ENCODE measurements around the gene ARL5A.
A peak's percentile ranks its signal among the peaks of the same experiment; 100 is the strongest.

Gene ARL5A

DNA sequence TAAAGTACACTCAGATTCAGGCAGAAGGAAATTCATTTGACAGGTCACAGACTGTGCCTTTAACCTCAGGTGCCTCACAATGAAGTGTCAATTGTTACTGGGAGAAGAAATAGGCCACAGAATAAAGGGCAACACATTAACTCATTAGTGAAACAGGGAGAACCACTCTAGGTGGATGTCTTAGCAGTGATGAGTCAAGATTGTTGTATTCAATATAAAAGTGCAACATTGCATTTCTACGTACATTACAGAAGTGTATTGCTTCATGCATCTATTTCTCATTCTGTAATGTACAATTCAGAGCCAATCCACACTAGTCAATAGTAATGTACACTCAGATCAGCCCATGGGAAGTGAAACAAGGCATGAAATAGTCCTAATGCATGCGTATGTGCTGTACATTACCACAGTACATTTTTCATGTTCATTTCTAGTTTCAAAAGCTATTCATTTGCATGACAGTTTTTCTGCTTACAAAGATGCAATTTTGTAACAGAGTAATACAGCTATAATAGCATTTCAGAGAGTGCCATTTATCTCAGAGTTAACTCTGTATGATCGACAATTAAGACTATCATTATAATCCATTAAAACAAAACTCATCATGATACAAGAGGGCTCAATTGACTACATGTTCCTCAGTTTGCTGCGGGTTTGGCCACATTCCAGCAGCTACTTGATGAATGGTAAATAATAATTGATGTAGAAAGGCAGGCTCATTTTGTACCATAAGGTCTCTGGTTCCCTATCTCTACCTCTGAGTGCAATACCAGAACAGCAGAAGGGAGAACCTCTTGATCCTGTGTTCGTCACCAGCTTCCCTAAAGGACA, 12.2 kb upstream of the ARL5A start:
- no peak for FAIRE-seq

GRCh38 chr2:151837926-151838325, 9.7 kb upstream of the ARL5A start:
- FAIRE-seq: no peak

DNA sequence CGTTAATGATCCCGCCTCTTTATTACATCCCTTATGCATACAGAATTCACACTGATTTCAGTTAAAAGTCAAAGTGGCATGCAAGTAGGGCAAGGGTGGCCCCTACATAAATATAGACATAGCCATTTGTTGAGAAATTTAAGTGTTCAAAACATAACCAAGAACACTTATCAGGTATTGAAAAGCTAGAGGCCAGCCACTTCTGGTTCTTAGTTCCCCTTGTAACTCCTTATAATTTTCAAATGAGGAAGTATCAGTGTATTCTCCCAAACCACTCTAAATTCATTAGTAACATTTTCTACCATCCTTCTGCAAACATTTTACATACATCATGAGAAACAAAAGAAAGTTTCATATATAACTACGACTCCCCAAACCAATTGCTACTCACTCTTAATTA, 5.8 kb upstream of the ARL5A start:
- FAIRE-seq: no peak

- FAIRE-seq: no peak
These were observed 2.7 kb upstream of the ARL5A start for GRCh38 chr2:151830961-151831360.

GRCh38 chr2:151828890-151829324, 686 bp upstream of the ARL5A start:
- FAIRE-seq: no peak

- no peak for FAIRE-seq
These were observed 568 bp downstream of the ARL5A start for GRCh38 chr2:151827564-151828142.

DNA sequence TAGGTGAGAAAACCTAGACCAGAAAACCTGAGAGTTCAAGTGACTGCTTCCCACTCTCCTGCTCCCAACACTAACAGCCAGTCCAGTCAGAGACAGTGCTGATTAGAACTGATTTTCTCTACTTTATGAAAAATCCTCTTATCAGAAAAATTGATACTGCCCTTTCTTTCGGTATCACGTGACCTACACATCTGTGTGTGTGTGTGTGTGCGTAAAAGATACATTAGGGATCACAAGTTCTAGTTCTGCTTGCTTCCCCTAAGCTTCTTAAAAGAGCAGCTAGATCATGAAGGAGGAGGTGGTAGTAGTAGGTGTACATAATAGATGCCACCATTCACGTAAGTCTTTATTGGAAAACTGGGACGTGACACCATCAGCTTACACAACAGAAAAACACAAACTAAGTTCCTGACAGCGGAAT, 1.5 kb downstream of the ARL5A start:
- no peak for FAIRE-seq

DNA sequence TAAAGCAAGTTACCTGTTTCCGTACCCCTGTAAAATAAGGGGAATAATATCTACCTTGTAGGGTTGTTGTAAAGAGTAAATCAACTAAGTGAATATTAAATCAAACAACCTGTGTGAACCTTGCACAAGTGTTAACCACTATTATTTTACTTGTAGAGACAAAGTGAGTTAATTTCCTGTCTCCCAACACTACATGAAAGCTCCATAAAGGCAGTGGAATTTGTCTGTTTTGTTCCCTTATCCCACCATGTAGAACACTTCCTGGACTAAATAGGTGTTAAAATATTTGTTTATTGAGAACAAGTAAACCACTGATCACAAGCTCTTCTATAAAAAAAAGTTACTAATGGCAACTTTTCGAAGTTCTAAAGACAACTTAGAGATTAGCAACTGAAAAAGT, 3.3 kb downstream of the ARL5A start:
- no peak for FAIRE-seq

DNA sequence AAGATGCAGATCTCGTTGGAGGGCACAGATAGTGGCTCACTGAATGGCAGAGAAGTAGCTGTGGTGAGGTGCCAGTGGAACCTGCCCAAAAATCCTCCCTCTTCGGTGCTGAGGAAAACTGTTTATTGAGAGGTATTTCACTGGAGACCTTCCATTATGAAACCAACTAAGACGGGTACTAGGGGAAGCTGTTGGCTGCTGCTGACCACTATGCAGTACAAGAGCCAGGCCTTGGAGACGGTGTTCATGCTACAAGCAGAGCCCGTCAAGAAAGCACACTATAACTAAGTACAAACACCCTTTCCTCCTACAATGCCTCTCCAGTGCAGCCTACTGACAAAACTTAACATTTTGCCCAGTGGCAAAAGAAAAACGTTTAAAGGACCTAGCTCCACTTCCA, 4.6 kb downstream of the ARL5A start:
- no peak for FAIRE-seq

- no peak for FAIRE-seq
These were observed 8.3 kb downstream of the ARL5A start for GRCh38 chr2:151819920-151820319.

GRCh38 chr2:151817929-151818328, 10.3 kb downstream of the ARL5A start:
- FAIRE-seq: no peak

- no peak for FAIRE-seq
These were observed 11.4 kb downstream of the ARL5A start for GRCh38 chr2:151816843-151817242.

- FAIRE-seq: no peak
These were observed 12.3 kb downstream of the ARL5A start for GRCh38 chr2:151815821-151816489.

- FAIRE-seq: no peak
These were observed 17.7 kb downstream of the ARL5A start for GRCh38 chr2:151810489-151810888.

DNA sequence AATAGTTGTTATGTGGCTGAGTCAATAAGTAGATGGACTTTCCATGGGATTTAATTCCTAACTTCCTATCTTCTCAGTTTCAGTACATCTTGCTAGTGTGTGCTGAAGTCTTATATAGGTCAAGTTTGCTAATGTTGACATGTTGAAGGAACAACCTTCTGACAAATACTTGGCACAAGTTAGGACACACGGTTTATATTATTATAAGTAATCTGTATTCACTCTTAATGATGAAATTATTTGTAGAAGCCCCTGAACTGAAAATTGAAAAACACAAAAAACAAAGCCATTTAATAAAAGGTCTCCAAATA, 19.2 kb downstream of the ARL5A start:
- FAIRE-seq: no peak

- peak; percentile 98 for FAIRE-seq
These were observed 19.8 kb downstream of the ARL5A start for GRCh38 chr2:151808258-151809072.

- FAIRE-seq: no peak
These were observed 22.3 kb downstream of the ARL5A start for GRCh38 chr2:151805961-151806360.

DNA sequence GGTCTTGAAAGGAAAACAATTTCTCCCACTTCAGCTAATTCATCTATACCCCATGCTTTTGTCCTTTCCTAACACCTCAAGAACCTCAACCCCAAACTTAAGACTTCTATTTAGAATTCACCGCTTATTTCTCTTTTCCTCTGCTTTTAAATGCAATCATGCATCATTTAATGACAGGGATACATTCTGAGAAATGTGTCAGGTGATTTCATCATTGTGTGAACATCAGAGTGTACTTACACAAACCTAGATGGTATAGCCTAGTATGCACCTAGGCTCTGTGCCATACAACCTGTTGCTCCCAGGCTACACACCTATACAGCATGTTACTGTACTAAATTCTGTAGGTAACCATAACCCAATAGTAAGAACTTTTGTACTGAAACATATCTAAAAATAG, 22.9 kb downstream of the ARL5A start:
- FAIRE-seq: no peak

DNA sequence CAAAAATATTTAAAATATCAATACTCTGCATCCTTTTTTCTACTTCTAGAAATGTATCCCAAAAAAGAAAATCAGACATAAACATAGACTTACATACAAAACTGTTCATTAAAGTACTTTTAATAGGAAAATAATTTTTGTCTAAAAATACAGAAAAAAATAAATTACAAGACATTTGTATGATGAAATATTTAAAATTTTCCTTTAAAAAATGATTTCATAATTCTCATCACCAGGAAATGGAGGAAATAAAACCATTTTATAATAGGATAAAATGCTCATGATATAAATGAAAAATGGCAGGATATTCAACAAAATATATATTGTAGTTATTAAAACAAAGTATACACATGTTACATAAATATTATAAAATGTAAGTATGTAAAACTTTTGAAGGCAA, 24.4 kb downstream of the ARL5A start:
- FAIRE-seq: peak; percentile 72

DNA sequence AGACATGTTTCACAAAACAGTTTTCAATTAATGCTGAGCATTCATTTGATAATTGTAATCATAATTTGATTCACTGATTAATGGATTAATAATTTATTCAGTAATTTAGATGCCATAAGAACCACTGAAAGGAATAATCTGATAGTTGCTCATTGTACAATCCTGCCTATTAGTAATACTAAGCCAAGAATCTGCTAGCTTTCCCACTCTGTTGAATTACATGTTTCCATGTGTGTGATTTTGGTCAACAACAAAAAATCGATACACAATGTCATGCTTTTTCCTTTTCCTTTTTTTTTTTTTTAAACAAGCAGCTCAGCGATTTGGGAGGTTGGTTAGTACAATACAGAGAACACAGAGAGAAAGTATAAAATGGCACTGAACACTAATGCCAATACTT, 25.9 kb downstream of the ARL5A start:
- FAIRE-seq: no peak

DNA sequence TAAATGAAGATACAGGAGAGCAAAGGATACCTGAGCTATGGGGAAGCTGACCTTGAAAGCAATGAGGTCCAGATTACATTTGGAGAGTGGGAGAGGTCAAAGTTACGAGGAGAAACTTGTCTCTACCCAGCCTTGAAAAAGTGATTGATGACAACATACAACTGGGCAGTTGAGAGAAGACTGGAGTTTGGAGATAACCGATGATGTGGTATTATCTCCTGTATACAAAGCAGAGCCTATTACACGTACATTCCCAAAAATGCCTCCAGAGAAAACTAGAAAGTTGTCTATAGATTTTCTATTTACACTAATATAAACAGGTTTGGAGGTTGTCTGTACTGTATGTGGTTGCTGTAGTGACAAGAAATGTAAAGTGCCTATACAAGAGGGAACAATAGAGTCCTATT, 28.3 kb downstream of the ARL5A start:
- FAIRE-seq: no peak

GRCh38 chr2:151796774-151797173, 31.4 kb downstream of the ARL5A start:
- FAIRE-seq: no peak

DNA sequence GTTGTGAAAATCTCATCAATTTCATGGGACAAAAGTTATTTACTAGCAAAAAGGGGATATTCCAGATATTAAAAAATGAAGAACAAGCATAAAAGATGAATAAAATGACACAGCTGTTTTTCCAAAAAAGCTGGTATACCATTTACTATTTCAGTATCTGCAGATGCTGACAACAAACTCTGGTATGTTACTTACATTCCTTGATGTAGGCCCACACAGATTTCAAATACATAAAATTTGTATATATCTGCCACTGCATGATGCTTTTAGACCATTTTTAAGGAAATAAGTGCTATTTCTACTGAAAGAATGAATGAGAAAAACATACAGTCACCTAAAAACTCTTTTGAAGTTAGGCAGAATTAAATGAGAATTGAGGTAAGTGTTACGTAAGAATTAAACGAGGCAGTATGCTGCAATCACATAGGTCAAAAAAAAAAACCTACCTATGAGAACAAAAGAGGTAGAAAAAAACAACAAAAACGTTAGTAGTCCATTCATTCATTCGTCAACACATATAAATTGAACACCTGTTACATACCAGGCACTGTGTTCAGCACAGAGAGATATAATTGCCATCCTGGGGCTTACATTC, 32.5 kb downstream of the ARL5A start:
- no peak for FAIRE-seq
